GM20000 (cell line): ENCODE data around the gene PNCK.

Experiments
- DNase-seq: peaks from one replicate; pipeline ENCODE4 v3.0.0; 2012; ENCODE audit warnings: low spot score
- CTCF ChIP-seq: IDR thresholded peaks from 2 replicates; pipeline ENCODE4 v1.5.1; 2012; ENCODE audit warnings: mild to moderate bottlenecking, control low read depth; ENCODE audit errors: extremely low read depth, missing control alignments

Gene PNCK

GRCh38 chrX:153668423-153669173 lies 5.0 kb downstream of the PNCK start:
- no peak for DNase-seq
- TF ChIP-seq CTCF: no peak

GRCh38 chrX:153667956-153668396 lies 5.6 kb downstream of the PNCK start:
- peak; percentile 78 for DNase-seq
- TF ChIP-seq CTCF: peak; percentile 55

- no peak for TF ChIP-seq CTCF
- DNase-seq: peak; percentile 3
Observed at GRCh38 chrX:153667281-153667955, 6.2 kb downstream of the PNCK start.

- TF ChIP-seq CTCF: no peak
- no peak for DNase-seq
Observed at GRCh38 chrX:153665726-153666306, 7.8 kb downstream of the PNCK start.

GRCh38 chrX:153662266-153662665 lies 11.3 kb downstream of the PNCK start:
- peak; percentile 24 for TF ChIP-seq CTCF
- DNase-seq: no peak

- no peak for DNase-seq
- no peak for TF ChIP-seq CTCF
Observed at GRCh38 chrX:153659268-153659667, 14.3 kb downstream of the PNCK start.

- no peak for TF ChIP-seq CTCF
- DNase-seq: no peak
Observed at GRCh38 chrX:153657161-153657560, 16.5 kb downstream of the PNCK start.
